Measurements from ENCODE around the gene CORO1C.
"Not testable (repeated sequence)": the region's sequence is repeated elsewhere in the genome, so short reads cannot be mapped to it uniquely, and the experiment has no call there.

CORO1C gene

GRCh38 chr12:108731105-108731865 is at the start of gene CORO1C:
Gene CORO1C (minus strand): TSS chr12:108731518. CDS start chr12:108701318, 30,200 bp downstream.
- DNase-seq = peak; percentile 96

DNA sequence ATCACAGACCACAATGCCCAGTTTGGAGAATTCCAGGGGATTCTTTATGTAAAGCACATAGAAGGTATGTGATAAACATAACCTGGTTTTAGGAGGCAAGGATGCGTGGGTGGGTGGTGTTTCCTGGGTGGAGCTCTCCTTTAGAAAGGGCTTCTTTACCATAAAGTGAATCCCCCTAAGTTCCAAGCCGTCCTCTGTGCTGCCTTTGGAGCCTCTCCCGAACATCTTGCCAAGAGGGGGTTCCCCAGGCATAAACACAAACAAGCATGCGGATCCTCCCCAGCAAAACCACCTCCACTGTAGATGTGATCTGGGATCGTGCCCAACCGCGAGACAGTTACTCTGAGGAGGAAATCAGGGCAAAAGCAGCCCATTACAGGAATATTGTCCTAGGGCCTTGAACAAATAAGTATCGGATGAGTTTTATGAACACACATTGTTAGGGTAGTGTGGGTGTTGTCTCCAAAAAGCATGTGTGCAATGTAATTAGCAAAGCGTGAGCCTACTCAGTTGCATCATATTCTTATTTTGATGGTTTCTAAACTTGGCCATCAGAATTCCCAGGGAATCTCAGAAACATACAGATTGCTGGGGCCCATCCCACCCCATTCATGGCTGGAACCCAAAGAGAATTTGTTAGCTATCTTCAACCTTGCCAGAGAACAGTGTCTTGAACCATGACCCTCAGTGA is 48.8 kb upstream of the CORO1C start:
- DNase-seq = no peak

DNA sequence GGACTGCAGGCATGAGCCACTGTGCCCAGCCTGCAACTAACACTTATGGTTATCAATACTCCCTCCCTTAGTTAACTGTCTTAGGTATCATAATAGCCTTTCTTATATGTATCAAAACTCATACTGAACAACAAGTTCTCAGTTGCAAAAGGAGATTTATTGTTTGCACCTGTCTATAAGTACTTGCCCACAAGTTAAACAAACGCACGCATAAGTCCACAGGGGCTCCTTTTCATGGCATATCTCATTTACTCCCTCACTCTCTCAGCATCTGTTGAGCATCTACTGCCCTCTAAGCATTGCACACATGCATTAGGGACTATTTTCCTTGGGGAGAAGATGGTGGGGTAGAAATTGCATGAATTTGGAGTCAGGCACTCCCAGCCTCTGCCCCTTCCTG is 46.7 kb upstream of the CORO1C start:
- no peak for DNase-seq

DNA sequence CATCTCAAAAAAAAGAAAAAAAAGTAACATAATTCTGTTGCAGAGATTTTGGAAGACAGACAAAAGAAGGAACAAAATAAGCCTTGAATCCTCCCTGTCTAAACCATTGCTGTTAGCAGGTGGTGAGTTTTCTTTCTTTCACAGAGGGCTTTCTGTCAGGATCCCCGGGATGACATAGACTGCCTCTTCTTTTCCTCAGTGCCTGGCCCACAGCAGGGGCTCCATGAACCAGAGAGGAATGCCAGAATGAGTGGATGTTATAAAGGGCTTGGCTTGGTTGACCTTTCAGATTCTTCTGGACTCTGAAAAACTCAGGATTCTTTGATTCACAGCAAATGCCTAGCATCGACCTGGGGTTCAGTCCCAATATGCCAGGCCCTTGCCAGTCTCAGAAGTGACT is 45.8 kb upstream of the CORO1C start:
- DNase-seq = no peak

GRCh38 chr12:108773798-108774788 is 42.8 kb upstream of the CORO1C start:
- no peak for DNase-seq

DNA sequence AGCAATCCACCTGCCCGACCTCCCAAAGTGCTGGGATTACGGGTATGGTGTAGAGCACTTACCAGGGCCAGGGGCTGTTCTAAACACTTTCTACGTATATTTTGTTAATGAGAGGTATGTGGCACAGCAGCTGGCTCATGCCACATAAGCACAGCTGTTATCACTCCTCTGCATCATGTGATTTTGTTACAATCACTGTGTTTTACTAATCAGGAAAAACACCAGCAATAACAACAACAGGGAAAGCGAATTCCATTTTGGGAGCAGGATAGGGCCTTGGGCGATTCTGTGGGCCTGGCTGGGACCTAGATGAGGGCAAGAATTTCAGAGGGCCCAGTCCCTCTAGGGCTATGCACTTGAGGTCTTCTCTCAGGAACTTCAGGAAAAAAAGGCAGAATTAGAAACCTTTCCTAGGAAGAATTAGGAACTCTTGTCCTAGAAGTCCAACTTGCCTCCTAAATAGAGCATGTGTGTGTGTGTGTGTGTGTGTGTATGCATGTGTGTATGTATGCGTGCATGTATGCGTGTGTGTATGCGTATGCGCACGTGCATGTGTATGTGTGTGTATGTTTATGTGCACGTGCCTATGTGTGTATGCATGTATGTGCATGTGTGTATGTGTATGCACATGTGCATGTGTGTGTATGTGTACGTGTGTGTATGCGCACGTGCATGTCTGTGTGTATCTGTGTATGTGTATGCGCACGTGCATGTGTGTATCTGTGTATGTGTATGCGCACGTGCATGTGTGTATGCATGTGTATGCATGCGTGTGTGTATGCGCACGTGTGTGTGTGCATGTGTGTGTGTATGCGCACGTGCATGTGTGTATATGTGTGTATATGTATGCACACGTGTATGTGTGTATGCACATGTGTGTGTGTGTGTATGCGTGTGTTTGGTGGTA is 41.8 kb upstream of the CORO1C start:
- DNase-seq = no peak

DNA sequence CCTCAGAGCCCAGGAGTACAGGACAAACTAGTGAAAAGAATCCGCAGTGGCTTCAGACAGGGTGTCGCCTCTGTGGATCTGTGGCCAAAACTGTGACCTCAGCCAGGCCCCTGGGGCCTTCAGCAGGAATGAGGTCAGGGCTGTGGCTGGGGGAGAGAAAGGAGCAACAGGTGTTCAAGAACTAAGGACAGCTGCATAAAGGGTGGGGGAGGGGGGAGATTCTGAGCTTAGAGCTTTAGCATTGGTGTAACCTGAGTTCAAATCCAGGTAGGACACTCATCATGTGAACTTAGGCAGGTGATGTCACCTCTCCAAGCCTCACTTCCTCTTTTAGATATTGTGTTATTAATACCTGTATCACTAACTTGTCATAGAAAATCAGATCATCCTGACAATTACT is 40.9 kb upstream of the CORO1C start:
- DNase-seq = no peak

- not testable (repeated sequence) for DNase-seq
Observed at GRCh38 chr12:108771835-108772234, 40.5 kb upstream of the CORO1C start.

DNA sequence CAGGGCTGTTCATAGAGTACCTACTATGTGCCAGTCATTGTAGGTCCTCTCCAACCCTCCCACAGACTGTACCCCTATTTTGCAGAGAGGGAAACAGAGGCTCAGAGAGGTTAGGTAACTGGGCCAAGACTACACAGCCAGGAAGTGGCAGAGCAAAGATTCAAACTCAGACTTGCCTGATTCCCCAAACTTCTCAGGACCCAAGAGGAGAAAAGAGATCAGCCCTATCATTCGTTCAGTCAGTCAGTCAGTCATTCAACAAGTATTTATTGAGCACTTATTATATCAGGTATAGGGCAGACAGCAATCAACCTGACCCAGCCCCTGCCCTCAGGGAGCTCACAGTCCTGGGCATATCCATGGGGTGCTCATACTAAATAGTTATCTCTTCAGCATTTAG is 39.6 kb upstream of the CORO1C start:
- no peak for DNase-seq

- DNase-seq = no peak
Observed at GRCh38 chr12:108770269-108770829, 39.0 kb upstream of the CORO1C start.

DNA sequence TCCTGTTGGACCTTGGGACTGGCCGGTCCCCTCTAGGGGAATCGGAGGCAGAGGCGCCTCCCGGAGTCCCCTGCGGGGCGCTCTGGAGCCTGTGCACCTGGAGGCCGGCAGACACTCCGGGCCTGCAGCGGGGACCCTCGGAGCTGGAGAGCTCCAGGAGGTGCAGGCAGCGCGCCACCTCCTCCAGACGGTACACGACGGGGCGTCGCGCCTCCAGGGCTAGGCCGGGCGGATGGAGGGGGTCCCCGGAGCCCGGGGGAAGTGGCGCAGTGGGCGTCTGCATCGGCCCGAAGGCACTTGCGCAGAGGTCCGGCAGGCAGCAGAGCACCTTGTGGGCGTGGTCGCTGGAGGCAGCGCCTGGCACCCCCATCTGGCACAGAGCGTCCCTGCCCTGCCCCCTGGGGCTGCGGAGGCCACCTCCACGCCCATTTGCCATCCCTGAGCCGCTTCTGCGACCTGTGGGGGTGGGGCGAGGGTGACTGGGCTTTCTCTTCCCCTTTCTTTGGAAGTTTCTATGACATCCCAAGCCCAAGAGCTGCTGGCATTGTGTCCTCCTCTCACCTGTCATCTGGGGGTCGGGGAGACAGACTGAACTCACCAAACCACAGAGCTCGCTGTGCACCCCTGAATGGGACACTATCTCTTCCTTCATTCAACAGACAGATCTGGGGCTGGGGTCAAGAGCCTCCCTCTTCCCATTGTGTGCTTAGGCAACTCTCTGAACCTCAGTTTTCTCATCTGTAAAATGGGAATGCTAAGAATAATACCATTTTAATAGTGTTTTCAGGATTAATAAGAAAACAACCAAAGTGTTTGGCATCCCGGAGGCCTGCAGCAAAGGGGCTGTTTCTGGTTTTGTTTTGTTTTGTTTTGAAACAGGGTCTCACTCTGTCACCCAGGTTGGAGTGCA is 37.5 kb upstream of the CORO1C start:
- peak; percentile 17 for DNase-seq

DNA sequence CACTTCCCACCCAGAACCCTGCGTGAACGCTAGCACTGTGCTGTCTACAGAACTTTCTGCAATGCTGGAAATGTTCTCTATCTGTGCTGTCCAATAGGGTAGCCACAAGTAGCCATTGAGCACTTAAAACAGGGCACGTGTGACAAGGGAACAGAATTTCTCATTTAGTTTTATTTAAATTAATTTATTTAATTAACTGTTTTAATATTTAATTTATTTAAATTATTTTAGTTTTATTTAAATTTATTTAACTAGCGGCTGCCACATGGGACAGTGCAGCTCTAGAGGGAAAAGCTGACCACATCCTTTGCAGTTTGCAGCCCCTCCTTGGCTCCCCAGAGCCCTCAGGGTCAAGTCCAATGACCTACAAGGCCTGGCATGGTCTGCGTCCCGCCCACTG is 35.0 kb upstream of the CORO1C start:
- no peak for DNase-seq

DNA sequence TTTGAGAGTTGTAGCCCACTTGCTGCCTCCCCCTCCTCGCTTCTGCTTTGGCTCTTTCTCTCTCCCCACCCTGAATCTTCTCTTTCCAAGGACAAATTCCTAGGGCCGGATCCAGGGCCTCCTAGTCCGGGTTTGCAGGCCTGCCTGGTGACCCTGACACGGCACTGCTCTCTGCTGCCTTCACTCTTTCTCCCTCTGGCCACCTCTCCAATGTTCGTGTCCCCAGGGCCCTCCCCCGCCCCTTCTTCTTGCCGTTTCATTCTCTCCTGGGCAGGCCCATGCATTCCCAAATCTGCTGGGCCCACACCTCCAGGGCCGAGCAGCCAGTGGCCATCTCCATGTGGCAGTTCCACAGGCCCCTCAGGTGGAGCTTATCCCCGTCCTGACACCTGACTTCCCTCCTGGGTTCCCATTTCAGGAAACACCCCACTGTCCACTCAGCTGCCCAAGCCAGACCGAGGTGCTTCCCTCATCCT is 34.0 kb upstream of the CORO1C start:
- DNase-seq = no peak

- no peak for DNase-seq
Observed at GRCh38 chr12:108764540-108765288, 33.4 kb upstream of the CORO1C start.

DNA sequence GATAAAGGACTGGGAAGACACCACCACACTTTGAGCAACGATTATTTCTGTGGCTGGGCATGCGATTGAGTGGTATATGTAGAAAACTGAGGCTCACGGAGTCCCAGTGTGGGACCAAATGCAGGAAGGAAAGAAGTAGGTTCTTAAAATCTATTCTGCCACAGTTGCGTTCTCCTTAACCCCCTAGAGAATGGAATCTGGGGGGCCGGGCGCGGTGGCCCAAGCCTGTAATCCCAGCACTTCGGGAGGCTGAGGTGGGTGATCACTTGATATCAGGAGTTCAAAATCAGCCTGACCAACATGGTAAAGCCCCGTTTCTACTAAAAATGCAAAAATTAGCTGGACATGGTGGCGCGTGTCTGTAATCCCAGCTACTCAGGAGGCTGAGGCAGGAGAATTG is 29.9 kb upstream of the CORO1C start:
- no peak for DNase-seq

DNA sequence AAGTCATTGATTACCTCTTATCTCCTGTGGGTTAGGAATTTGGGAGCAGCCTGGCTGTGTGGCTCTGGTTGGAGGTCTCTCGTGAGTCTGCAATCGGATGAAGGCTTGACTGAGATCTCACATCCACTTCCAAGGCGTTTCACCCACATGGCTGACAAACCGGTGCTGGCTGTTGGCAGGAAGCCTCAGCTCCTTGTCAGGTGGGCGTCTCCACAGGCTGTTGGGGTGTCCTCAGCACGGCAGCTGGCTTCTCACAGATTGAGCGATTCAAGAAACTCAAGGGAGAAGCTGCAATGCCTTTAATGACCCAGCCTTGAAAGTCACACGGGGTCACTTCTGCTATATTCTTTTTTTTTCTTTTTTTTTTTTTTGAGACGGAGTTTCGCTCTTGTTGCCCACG is 28.6 kb upstream of the CORO1C start:
- DNase-seq = no peak

GRCh38 chr12:108757856-108758255 is 26.5 kb upstream of the CORO1C start:
- DNase-seq = no peak

GRCh38 chr12:108756421-108756820 is 25.1 kb upstream of the CORO1C start:
- DNase-seq = no peak

- DNase-seq = no peak
Observed at GRCh38 chr12:108755481-108755880, 24.2 kb upstream of the CORO1C start.

DNA sequence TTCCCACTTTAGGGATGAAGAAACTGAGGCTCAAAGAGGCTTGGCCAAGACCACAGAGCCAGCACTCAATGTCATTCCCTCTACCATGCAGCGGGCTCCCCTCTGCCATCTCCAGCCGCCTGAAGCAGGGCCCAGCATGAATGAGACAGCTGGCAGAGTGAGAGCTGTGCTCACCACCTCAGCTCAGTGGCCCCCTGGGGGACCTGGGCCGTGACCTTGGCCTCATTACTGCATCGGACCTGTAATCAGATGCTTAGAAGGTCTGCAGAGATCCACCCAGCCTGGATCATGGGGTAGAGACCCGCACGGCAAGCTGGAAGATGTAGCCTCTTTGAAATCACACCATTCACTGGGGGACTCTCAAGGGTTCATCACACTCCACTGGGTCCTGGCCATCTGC is 22.7 kb upstream of the CORO1C start:
- DNase-seq = no peak
